Measurements from ENCODE around the gene TANC1.

The TANC1 gene

GRCh38 chr2:158968396-158969161 lies at the start of gene TANC1:
TSS of gene TANC1 (plus strand) at chr2:158968640. CDS start at chr2:159065911, 97,271 bp downstream.
- DNase-seq, result peak; percentile 65

- DNase-seq, result no peak
These were observed 46.6 kb upstream of the TANC1 start for GRCh38 chr2:158921599-158922408.

- DNase-seq, result no peak
These were observed 45.8 kb upstream of the TANC1 start for GRCh38 chr2:158922601-158923000.

- no peak for DNase-seq
These were observed 45.3 kb upstream of the TANC1 start for GRCh38 chr2:158923180-158923594.

DNA sequence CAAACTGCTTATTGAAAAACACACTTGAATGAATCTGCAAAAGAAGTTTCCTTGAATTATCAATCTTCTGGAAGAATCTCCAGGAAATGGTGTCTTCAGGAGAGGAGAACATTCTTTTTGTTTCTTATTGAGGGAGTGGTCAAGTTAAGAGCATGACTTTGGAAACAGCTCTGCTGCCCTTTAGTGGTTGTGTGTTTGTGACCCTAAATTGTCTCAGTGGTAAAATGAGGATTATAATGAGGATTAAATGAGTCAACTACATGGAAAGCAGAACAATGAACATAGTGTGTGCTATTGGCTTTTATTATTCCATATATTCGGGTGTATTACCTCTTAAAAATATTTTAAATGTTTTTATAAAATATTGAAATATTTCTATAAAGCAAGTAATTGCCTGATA lies 44.8 kb upstream of the TANC1 start:
- DNase-seq, result no peak

DNA sequence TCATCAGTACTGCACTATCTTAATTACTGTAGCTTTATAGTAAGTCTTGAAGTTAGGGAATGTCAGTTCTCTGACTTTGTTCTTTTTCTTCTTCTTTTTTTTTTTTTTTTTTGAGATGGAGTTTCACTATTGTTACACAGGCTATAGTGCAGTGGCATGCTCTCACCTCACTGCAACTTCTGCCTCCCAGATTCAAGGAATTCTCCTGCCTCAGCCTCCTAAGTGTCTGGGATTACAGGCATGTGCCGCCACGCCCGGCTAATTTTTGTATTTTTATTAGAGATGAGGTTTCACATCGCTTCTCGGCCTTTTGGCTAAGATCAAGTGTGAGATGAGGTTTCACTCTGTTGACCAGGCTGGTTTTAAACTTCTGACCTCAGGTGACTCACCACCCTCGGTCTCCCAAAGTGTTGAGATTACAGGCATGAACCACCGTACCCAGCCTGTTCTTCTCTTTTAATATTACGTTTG lies 41.9 kb upstream of the TANC1 start:
- no peak for DNase-seq

DNA sequence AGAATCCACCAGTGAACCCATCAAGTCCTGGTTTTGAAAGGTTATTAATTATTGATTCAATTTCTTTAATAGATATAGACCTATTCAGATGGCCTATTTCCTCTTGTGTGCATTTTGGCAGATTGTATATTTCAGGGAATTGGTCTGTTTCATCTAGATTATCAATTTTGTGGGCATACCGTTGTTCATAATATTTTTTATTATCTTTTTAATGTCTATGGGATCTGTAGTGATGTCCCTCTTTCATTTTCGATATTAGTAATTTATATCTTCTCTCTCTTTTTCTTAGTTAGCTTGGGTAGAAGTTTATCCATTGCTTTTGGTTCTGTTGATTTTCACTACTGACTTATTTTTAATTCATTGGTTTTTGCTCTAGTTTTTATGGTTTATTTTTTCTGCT lies 39.9 kb upstream of the TANC1 start:
- no peak for DNase-seq

- no peak for DNase-seq
These were observed 39.5 kb upstream of the TANC1 start for GRCh38 chr2:158928965-158929364.

GRCh38 chr2:158931572-158931971 lies 36.9 kb upstream of the TANC1 start:
- no peak for DNase-seq

- DNase-seq, result no peak
These were observed 36.3 kb upstream of the TANC1 start for GRCh38 chr2:158932131-158932645.

DNA sequence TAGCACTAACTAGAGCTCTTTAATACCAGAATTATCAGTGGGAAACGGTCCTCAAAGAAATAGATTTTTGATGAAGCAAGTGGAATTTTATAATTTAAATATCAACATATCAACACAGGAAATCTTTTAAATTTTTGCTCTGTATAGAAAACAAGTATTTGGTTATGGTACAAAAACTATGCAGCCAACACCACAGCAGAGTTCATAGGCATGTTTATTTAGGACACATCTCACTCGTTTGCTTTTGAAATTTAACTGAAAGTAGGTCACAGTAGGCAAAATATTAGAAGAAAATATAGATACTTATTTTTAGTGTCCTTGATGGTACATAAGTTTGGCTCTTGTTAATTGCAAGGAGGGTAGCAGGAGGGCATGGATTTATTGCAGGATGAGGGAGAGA lies 34.3 kb upstream of the TANC1 start:
- DNase-seq, result no peak

- DNase-seq, result no peak
These were observed 32.8 kb upstream of the TANC1 start for GRCh38 chr2:158935617-158936016.

- DNase-seq, result no peak
These were observed 31.5 kb upstream of the TANC1 start for GRCh38 chr2:158936978-158937377.

GRCh38 chr2:158940356-158940755 lies 28.1 kb upstream of the TANC1 start:
- no peak for DNase-seq

GRCh38 chr2:158943973-158944372 lies 24.5 kb upstream of the TANC1 start:
- no peak for DNase-seq

DNA sequence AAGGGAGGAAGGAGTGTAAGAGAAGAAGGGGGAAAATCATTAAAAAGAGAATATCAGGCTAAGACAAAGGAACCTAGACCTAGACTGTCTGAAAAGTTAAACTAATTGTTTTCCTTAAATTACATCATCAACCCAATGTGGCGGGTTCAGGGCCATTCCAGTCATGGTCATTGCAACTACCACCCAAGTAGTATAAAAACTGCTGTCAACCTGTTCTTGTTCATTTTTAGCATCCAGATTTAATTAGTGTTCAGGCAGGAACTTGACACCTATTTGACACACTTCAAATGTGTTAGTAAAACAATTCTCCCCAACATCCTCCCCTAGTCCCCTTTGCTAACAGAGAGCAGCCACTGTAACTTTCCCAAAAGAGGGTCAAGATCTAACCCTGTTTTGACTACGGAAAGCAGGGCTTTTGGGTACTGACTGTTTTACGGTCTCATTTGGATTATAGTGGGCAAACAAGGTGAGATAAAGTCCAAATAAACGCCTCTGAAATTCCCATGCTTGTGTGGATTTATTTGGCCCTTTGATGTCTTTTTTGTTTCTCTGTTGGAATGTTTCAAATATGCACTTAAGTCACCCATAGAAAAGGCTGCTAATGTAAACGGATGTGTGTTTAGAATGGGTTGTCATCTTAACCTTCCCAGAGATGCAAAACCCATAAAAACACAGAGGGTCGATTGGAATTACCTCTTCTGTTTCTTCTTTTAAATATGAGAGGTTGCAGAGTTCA lies 19.3 kb upstream of the TANC1 start:
- DNase-seq, result no peak

- no peak for DNase-seq
These were observed 15.0 kb upstream of the TANC1 start for GRCh38 chr2:158953454-158953853.

DNA sequence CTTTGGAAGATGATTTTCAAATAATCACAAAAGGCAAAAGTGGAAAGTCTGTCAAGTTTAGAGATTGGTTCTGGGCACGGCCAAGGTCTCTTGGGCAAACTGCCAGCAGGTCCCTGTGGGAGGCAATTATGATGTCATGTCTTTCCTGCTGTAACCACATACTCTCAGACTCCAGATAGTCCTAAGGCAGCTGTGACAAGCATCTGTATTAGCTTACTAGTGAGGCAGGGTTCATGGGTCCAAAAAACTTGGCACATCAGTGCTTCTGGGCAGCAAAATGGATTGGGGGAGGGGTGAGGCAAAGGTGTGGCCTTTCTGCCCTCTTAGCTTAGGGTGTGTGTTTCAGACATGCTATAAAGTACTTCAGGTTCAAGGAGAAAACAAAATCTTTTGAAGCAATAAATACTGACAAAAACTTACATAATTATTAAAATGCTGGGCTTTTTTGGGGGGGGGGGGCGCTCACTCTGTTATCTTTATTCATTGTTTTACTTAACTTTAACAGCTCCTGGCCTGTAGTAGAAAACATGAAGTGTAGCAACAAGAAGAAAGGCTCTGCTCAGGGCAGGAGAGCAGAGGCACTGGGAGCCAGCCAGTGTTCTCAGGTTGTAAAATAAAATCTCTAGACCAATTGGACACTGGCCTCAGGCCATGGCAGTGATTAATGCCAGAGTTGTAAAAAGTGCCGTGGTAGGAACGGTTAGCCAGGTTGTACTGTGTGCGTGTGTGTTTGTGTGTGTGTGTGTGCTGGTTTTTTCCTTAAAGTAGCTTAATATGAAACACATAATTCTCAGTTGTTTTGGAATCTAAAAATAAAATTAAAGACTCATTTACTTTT lies 14.3 kb upstream of the TANC1 start:
- peak; percentile 37 for DNase-seq

- DNase-seq, result no peak
These were observed 12.5 kb upstream of the TANC1 start for GRCh38 chr2:158955842-158956365.

GRCh38 chr2:158958365-158958764 lies 10.1 kb upstream of the TANC1 start:
- no peak for DNase-seq

- no peak for DNase-seq
These were observed 8.2 kb upstream of the TANC1 start for GRCh38 chr2:158960193-158960592.

GRCh38 chr2:158962074-158962473 lies 6.4 kb upstream of the TANC1 start:
- no peak for DNase-seq
